ENCODE data around the gene CHADL. TPM values are rescaled to one million over a fixed set of nuclear protein-coding genes. Genes with fewer than 3 reads are reported as not detected.

Gene CHADL
- total and polyA plus RNA-seq, 2 of the 8 experiments (the other 6 are each of a cell fraction or from before 2014, with no cell fraction given) = 0.78 to 1.4 TPM

- no peak for TF ChIP-seq CHD7 (IDR thresholded peaks at IDR 0.05; ENCODE audit: insufficient replicate concordance, low read length)
- no peak for TF ChIP-seq SUZ12 (IDR thresholded peaks at IDR 0.05; ENCODE audit: low read length)
- no peak for TF ChIP-seq E2F6 (IDR thresholded peaks at IDR 0.05)
- no peak for TF ChIP-seq TAF1 (IDR thresholded peaks at IDR 0.05; ENCODE audit: low read depth, low read length)
- TF ChIP-seq ATF2 (IDR thresholded peaks at IDR 0.05; ENCODE audit: low read length) = no peak
Measured at GRCh38 chr22:41239443-41240128, 1.1 kb downstream of the CHADL start (continued).
